ENCODE measurements around the gene HIPK1. TPM values are rescaled to one million over a fixed set of nuclear protein-coding genes. Genes with fewer than 3 reads are reported as not detected.

HIPK1 gene
- total and polyA plus RNA-seq, 2 experiments from 2014 or later, result 8.7 to 31.6 TPM

GRCh38 chr1:113995382-113995781 lies 66.3 kb downstream of the HIPK1 start:
- H3K36me3 ChIP-seq (replicated peaks; ENCODE audit: insufficient read depth, low read depth), result no peaks in the 10 kb centered on the region
- H3K4me2 ChIP-seq, result no peak overlapping the region
- H3K27me3 ChIP-seq, result no peaks in the 10 kb centered on the region
- no peaks in the 10 kb centered on the region for H4K20me1 ChIP-seq (ENCODE audit: insufficient read depth, poor library complexity, severe bottlenecking)
- no peaks in the 10 kb centered on the region for H3K9me2 ChIP-seq (replicated peaks; ENCODE audit: insufficient read depth)
- no peak for TF ChIP-seq EZH2phosphoT487 (IDR thresholded peaks at IDR 0.05; ENCODE audit: low read depth, severe bottlenecking, unreplicated experiment)
- TF ChIP-seq EZH2 (IDR thresholded peaks at IDR 0.05; ENCODE audit: borderline replicate concordance), result no peak
- TF ChIP-seq, protein P1, sequence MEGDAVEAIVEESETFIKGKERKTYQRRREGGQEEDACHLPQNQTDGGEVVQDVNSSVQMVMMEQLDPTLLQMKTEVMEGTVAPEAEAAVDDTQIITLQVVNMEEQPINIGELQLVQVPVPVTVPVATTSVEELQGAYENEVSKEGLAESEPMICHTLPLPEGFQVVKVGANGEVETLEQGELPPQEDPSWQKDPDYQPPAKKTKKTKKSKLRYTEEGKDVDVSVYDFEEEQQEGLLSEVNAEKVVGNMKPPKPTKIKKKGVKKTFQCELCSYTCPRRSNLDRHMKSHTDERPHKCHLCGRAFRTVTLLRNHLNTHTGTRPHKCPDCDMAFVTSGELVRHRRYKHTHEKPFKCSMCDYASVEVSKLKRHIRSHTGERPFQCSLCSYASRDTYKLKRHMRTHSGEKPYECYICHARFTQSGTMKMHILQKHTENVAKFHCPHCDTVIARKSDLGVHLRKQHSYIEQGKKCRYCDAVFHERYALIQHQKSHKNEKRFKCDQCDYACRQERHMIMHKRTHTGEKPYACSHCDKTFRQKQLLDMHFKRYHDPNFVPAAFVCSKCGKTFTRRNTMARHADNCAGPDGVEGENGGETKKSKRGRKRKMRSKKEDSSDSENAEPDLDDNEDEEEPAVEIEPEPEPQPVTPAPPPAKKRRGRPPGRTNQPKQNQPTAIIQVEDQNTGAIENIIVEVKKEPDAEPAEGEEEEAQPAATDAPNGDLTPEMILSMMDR (IDR thresholded peaks at IDR 0.05; ENCODE audit: poor library complexity), result no peak
- H3K4me3 ChIP-seq, result no peak overlapping the region
- H2AFZ ChIP-seq, result no peak overlapping the region
- 98% methylated on average over 2 of the region's 2 CpGs for WGBS (ENCODE audit: low lambda C conversion rate, missing lambda C conversion rate)
- H3K4me1 ChIP-seq (ENCODE audit: insufficient read depth), result no peaks in the 10 kb centered on the region
- H3K27ac ChIP-seq, result no peak overlapping the region
- no peak for DNase-seq (ENCODE audit: low spot score)
- H3K79me2 ChIP-seq, result no peaks in the 10 kb centered on the region
- H3K9me3 ChIP-seq (ENCODE audit: low read depth), result peaks cover 9% of the 10 kb centered on the region

GRCh38 chr1:113998361-113998760 lies 69.2 kb downstream of the HIPK1 start:
- Histone ChIP-seq H4K20me1 (ENCODE audit: insufficient read depth, poor library complexity, severe bottlenecking) (no peaks in the 10 kb centered on the region), H2AFZ (no peak overlapping the region), H3K79me2 (no peaks in the 10 kb centered on the region), H3K9me2 (replicated peaks; ENCODE audit: insufficient read depth) (no peaks in the 10 kb centered on the region), H3K36me3 (replicated peaks; ENCODE audit: insufficient read depth, low read depth) (no peaks in the 10 kb centered on the region), H3K27me3 (no peaks in the 10 kb centered on the region), H3K27ac (no peak overlapping the region), H3K4me3 (no peak overlapping the region), H3K4me1 (ENCODE audit: insufficient read depth) (peaks cover 10% of the 10 kb centered on the region), H3K4me2 (no peak overlapping the region), H3K9me3 (ENCODE audit: low read depth) (peaks cover 9% of the 10 kb centered on the region)
- no peak for TF ChIP-seq EZH2phosphoT487 (IDR thresholded peaks at IDR 0.05; ENCODE audit: low read depth, severe bottlenecking, unreplicated experiment)
- TF ChIP-seq EZH2 (IDR thresholded peaks at IDR 0.05; ENCODE audit: borderline replicate concordance), result no peak
- TF ChIP-seq, protein P1 (IDR thresholded peaks at IDR 0.05; ENCODE audit: poor library complexity), result no peak
- DNase-seq (ENCODE audit: low spot score), result peak; percentile 32
- 67% methylated on average over 4 of the region's 4 CpGs for WGBS (ENCODE audit: low lambda C conversion rate, missing lambda C conversion rate)

GRCh38 chr1:113999233-113999632 lies 70.1 kb downstream of the HIPK1 start:
- no peaks in the 10 kb centered on the region for H3K79me2 ChIP-seq
- TF ChIP-seq, protein P1 (IDR thresholded peaks at IDR 0.05; ENCODE audit: poor library complexity), result no peak
- TF ChIP-seq EZH2 (IDR thresholded peaks at IDR 0.05; ENCODE audit: borderline replicate concordance) (no peak), EZH2phosphoT487 (IDR thresholded peaks at IDR 0.05; ENCODE audit: low read depth, severe bottlenecking, unreplicated experiment) (no peak)
- peaks cover 9% of the 10 kb centered on the region for H3K9me3 ChIP-seq (ENCODE audit: low read depth)
- DNase-seq (ENCODE audit: low spot score), result no peak
- peaks cover 12% of the 10 kb centered on the region for H3K4me1 ChIP-seq (ENCODE audit: insufficient read depth)
- H3K4me2 ChIP-seq, result no peak overlapping the region
- no peak overlapping the region for H3K4me3 ChIP-seq
- no peak overlapping the region for H2AFZ ChIP-seq
- 98% methylated on average over 2 of the region's 2 CpGs for WGBS (ENCODE audit: low lambda C conversion rate, missing lambda C conversion rate)
- H3K36me3 ChIP-seq (replicated peaks; ENCODE audit: insufficient read depth, low read depth), result no peaks in the 10 kb centered on the region
- no peaks in the 10 kb centered on the region for H4K20me1 ChIP-seq (ENCODE audit: insufficient read depth, poor library complexity, severe bottlenecking)
- H3K27ac ChIP-seq, result no peak overlapping the region
- no peaks in the 10 kb centered on the region for H3K9me2 ChIP-seq (replicated peaks; ENCODE audit: insufficient read depth)
- no peaks in the 10 kb centered on the region for H3K27me3 ChIP-seq

- Histone ChIP-seq H3K27ac (no peak overlapping the region), H2AFZ (no peak overlapping the region), H3K4me1 (ENCODE audit: insufficient read depth) (peaks cover 12% of the 10 kb centered on the region), H3K79me2 (no peaks in the 10 kb centered on the region), H4K20me1 (ENCODE audit: insufficient read depth, poor library complexity, severe bottlenecking) (no peaks in the 10 kb centered on the region), H3K9me3 (ENCODE audit: low read depth) (peaks cover 8% of the 10 kb centered on the region), H3K9me2 (replicated peaks; ENCODE audit: insufficient read depth) (no peaks in the 10 kb centered on the region), H3K4me2 (no peak overlapping the region), H3K36me3 (replicated peaks; ENCODE audit: insufficient read depth, low read depth) (no peaks in the 10 kb centered on the region), H3K27me3 (no peaks in the 10 kb centered on the region), H3K4me3 (no peak overlapping the region)
- TF ChIP-seq EZH2phosphoT487 (IDR thresholded peaks at IDR 0.05; ENCODE audit: low read depth, severe bottlenecking, unreplicated experiment) (no peak), EZH2 (IDR thresholded peaks at IDR 0.05; ENCODE audit: borderline replicate concordance) (no peak)
- TF ChIP-seq, protein P1 (IDR thresholded peaks at IDR 0.05; ENCODE audit: poor library complexity), result no peak
- DNase-seq (ENCODE audit: low spot score), result no peak
- WGBS (ENCODE audit: low lambda C conversion rate, missing lambda C conversion rate), result 53% methylated on average over 2 of the region's 2 CpGs
Observed at GRCh38 chr1:113999799-114000198, 70.7 kb downstream of the HIPK1 start.

Measured in hepatocyte (in vitro differentiated cells).